ENCODE results near the gene SLC38A9. TPM values are rescaled to one million over a fixed set of nuclear protein-coding genes. Genes with fewer than 3 reads are reported as not detected.

The SLC38A9 gene
- total and polyA plus RNA-seq, 2 of the 8 experiments (the other 6 are each of a cell fraction or from before 2014, with no cell fraction given) = 29.2 to 43.7 TPM

DNA sequence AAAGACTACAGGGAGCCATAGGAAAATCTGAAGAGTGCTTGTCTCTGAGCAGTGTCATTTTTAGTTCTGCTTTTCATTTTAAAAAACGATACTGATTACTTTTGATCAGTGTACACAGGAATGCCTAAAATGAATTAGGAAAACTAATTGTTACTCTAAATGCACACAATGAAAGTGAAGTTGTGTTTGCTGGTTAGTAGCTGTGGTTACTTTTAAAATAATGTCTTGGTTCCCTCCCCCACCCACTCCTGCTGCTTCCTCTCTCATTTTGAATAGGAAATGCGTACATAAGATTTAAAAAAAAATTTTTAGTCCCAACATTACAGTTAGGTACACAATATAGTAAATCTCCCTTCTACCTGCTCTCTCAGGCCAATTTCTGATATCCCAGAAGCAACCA lies 129.9 kb downstream of the SLC38A9 start (continued):
- TF ChIP-seq, protein P1, sequence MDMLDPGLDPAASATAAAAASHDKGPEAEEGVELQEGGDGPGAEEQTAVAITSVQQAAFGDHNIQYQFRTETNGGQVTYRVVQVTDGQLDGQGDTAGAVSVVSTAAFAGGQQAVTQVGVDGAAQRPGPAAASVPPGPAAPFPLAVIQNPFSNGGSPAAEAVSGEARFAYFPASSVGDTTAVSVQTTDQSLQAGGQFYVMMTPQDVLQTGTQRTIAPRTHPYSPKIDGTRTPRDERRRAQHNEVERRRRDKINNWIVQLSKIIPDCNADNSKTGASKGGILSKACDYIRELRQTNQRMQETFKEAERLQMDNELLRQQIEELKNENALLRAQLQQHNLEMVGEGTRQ (IDR thresholded peaks at IDR 0.05; ENCODE audit: low read length) = no peak

Data from H1 (cell line).